ENCODE measurements around the gene SUDS3. TPM values are rescaled to one million over a fixed set of nuclear protein-coding genes. Genes with fewer than 3 reads are reported as not detected.
A peak's percentile ranks its signal among the peaks of the same experiment; 100 is the strongest.
"Not testable (repeated sequence)": the region's sequence is repeated elsewhere in the genome, so short reads cannot be mapped to it uniquely, and the experiment has no call there.

The SUDS3 gene, protein sequence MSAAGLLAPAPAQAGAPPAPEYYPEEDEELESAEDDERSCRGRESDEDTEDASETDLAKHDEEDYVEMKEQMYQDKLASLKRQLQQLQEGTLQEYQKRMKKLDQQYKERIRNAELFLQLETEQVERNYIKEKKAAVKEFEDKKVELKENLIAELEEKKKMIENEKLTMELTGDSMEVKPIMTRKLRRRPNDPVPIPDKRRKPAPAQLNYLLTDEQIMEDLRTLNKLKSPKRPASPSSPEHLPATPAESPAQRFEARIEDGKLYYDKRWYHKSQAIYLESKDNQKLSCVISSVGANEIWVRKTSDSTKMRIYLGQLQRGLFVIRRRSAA
- 10 to 100 TPM; 42.5 to 54.7 (median 50.1) TPM for polyA plus RNA-seq (ENCODE audit: insufficient read length in 4 of 4)

GRCh38 chr12:118376089-118377020 lies at the start of gene SUDS3:
SUDS3 (plus strand) TSS chr12:118376555; CDS start chr12:118376692, 137 bp downstream.
- DNase-seq (ENCODE audit: low read depth in 4 of 4, low spot score in 3 of 4), result peak; percentile 73 to 90 (median 80)

- no peak for DNase-seq (ENCODE audit: low read depth in 4 of 4, low spot score in 3 of 4)
These were observed 49.4 kb upstream of the SUDS3 start for GRCh38 chr12:118326991-118327390.

- no peak for DNase-seq (ENCODE audit: low read depth in 4 of 4, low spot score in 3 of 4)
These were observed 49.0 kb upstream of the SUDS3 start for GRCh38 chr12:118327391-118327790.

DNA sequence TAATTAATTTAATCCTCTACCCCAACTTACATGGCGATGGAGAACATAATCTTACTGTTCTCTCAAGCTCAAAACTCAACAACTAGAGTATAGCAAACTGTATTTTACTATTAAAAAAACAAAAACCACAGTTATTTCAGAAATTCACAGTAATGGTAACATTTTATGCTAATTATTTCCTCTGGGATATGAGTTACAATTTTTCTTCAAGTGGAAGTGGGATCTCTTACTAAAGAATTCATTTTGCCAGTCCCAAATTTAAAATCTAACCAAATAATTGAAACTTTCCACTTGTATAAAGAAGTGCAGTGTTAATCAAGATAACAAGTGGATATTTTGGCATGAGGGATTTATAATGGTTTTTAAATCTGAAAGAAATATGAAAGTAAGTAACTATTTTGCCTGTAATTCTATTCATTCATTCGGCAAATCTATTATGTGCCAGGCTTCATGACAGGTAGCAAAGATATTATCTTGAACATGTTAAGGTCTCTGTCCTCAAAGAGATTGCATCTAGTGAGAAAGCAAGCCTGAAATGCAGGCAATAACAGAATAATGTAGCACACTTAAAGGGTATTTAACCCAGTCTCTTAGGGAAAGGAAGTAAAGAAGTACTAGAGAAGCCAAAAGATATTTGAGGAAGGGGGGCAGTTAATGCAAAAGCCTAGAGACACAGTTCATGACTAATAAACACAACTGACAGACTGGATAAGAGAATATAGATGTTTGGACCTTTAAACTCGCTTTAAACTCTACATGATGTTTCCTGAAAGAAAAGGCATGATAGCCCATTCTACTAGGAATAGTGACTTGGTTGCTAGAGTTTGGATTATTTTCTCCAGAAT lies 47.6 kb upstream of the SUDS3 start:
- no peak for DNase-seq (ENCODE audit: low read depth in 4 of 4, low spot score in 3 of 4)

GRCh38 chr12:118330421-118331018 lies 45.8 kb upstream of the SUDS3 start:
- DNase-seq (ENCODE audit: low read depth in 4 of 4, low spot score in 3 of 4), result no peak

DNA sequence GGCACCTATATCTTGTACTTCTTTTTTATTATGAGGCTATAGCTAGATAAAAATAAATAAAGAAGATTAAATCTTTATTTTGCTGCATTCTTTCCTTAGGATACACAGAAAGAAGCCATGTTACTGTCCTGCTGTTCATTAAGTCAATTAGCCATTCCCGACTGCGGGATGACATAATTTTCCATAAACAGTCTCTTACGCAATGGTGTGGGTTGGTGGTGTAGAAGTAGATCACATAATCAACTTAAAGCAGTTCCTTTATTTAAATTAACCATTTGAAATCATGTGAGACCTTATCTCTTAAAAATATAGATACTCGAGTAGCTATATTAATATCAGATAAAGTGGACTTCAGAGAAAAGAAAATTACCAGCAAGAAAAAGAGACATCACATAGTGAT lies 43.8 kb upstream of the SUDS3 start:
- no peak for DNase-seq (ENCODE audit: low read depth in 4 of 4, low spot score in 3 of 4)

GRCh38 chr12:118334241-118334640 lies 42.1 kb upstream of the SUDS3 start:
- no peak for DNase-seq (ENCODE audit: low read depth in 4 of 4, low spot score in 3 of 4)

DNA sequence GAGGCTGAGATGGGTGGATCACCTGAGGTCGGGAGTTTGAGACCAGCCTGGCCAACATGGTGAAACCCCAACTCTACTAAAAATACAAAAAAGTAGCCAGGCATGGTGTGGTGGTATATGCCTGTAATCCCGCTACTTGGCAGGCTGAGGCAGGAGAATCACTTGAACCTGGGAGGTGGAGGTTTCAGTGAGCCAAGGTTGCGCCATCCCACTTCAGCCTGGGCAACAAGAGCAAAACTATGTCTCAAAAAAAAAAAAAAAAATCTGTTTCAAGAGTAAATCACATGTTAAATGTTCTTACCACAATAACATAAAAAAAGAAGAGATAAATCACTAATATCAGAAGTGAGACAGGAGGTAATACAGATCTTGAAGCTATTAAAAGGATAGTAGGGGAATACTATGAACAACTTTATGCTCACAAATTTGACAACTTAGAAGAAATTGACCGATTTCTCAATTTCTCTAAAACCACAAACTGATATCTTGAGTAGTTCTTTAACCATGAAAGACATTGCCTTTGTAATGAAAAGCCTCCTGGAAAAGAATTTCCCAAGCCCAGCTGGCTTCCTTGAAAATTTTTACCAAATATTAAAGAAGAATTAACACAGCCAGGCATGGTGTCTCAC lies 41.3 kb upstream of the SUDS3 start:
- DNase-seq (ENCODE audit: low read depth in 4 of 4, low spot score in 3 of 4), result no peak

DNA sequence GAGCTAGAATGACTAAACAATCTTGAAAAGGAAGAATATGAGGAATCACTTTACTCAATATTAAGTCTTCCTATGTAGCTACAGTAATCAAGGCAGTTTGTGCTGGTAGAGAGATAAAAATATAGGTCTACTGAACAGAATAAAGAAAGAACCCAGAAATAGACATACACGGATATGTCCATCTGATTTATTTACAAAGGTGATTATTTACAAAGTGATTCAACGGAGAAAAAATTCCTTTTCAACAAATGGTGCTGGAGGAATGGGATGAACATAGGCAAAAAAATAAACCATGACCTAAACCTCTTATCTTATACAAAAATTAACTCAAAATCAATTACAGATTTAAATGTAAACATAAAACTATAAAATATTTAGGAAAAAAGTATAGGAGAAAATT lies 40.2 kb upstream of the SUDS3 start:
- DNase-seq (ENCODE audit: low read depth in 4 of 4, low spot score in 3 of 4), result no peak

- no peak for DNase-seq (ENCODE audit: low read depth in 4 of 4, low spot score in 3 of 4)
These were observed 39.0 kb upstream of the SUDS3 start for GRCh38 chr12:118337194-118337838.

- no peak for DNase-seq (ENCODE audit: low read depth in 4 of 4, low spot score in 3 of 4)
These were observed 34.3 kb upstream of the SUDS3 start for GRCh38 chr12:118342090-118342489.

- no peak for DNase-seq (ENCODE audit: low read depth in 4 of 4, low spot score in 3 of 4)
These were observed 31.5 kb upstream of the SUDS3 start for GRCh38 chr12:118344829-118345228.

GRCh38 chr12:118345355-118345754 lies 31.0 kb upstream of the SUDS3 start:
- no peak for DNase-seq (ENCODE audit: low read depth in 4 of 4, low spot score in 3 of 4)

GRCh38 chr12:118346895-118347294 lies 29.5 kb upstream of the SUDS3 start:
- DNase-seq (ENCODE audit: low read depth in 4 of 4, low spot score in 3 of 4), result no peak

DNA sequence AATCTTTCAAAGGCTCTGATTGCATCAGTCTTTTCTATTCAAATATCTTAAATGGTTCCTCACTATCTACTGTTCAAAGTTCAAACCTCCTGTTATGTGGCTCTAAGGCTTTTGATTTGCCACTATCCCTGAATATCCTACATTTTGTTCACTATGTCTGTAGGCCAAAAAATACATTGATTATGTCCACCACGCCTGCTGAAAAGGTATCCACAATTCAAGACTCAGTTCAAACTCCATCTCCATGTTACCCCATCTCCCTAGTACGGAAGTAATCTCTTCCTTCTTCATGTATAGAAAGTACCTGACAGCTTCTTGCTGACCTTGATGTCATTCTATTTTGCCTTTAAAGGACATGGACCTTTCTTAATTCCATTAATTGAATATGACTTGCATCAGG lies 28.4 kb upstream of the SUDS3 start:
- no peak for DNase-seq (ENCODE audit: low read depth in 4 of 4, low spot score in 3 of 4)

DNA sequence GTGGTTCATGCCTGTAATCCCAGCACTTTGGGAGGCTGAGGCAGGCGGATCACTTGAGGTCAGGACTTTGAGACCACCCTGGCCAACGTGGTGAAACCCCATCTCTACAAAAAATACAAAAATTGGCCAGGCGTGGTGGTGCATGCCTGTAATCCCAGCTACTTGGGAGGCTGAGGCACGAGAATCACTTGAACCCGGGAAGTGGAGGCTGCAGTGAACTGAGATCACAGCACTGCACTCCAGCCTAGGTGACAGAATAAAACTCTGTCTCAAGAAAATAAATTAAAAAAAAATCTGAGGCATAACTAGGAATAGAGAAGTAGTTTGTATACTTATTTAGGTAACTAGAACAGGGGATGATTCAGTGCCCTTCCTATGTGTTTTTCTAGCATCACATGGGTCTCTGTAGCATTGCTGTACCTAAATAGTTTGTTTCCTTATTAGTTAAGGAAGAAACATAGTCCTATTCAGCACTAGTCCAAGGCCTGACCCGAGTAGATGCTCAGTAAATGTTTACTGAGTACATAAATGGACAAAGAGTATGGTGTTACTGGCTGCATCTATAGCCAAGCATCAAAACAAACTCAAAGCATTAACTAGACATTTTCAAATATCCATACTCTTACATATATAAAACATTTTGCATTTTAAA lies 25.3 kb upstream of the SUDS3 start:
- DNase-seq (ENCODE audit: low read depth in 4 of 4, low spot score in 3 of 4), result no peak

- DNase-seq (ENCODE audit: low read depth in 4 of 4, low spot score in 3 of 4), result no peak
These were observed 22.6 kb upstream of the SUDS3 start for GRCh38 chr12:118353721-118354120.

GRCh38 chr12:118354503-118354902 lies 21.9 kb upstream of the SUDS3 start:
- not testable (repeated sequence) for DNase-seq (ENCODE audit: low read depth in 4 of 4, low spot score in 3 of 4)

DNA sequence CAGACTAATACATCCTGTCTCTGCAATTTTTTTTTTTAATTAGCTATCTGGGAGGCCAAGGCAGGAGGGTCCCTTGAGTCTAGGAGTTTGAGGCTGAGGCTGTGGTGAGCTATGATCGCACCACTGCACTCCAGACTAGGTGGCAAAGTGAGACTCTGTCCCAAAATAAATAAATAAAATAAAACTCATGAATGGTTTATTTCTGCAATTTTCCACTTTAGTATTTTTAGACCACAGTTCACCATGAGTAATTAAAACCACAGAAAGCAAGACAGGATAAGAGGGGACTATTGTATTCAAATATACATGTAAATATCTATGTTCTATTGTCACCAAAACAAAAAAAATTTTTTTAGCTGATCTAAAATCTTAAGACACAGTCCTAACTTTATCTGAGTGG lies 21.5 kb upstream of the SUDS3 start:
- no peak for DNase-seq (ENCODE audit: low read depth in 4 of 4, low spot score in 3 of 4)

Data from right renal pelvis (tissue), 4 donors.